ENCODE measurements around the gene FBLN1. TPM values are rescaled to one million over a fixed set of nuclear protein-coding genes. Genes with fewer than 3 reads are reported as not detected.
"Not testable (repeated sequence)": the region's sequence is repeated elsewhere in the genome, so short reads cannot be mapped to it uniquely, and the experiment has no call there.

Gene FBLN1
- total RNA-seq, 2 donors from 2014 or later = 226 to 305 TPM

DNA sequence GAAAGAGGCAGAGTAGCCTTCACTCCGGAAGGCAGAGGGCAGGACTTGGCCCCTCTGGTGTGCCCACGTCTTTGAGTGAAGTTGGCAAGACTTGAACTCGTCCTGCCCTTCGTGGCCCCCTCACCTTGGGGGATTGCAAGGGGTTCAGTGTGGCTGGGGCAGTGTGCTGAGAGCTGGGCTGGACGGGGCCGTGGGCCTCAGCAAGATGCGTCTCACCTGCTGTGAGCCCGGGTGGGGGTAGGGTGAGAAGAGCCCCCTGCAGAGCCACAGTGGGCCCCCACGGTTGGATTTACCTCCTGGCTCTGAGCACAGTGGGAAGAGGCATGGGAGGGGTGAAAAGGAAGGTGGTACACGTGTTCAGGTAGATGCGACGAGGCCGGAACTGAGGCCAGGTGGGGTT, 87.6 kb downstream of the FBLN1 start:
- no peak for DNase-seq
- no peak overlapping the region for H3K9ac ChIP-seq (ENCODE audit: extremely low read depth, low read length, poor library complexity, severe bottlenecking)
- no peak overlapping the region for H3K4me3 ChIP-seq (ENCODE audit: low read length)
- peaks cover under 1% of the 10 kb centered on the region for H3K9me3 ChIP-seq (ENCODE audit: control insufficient read depth, low read length)
- H3K27me3 ChIP-seq (ENCODE audit: control insufficient read depth, insufficient read depth, low read length, poor library complexity, severe bottlenecking) = no peaks in the 10 kb centered on the region
- H3K27me3 Mint-ChIP-seq (ENCODE audit: insufficient read depth) = no peaks in the 10 kb centered on the region
- H3K4me1 ChIP-seq (ENCODE audit: control insufficient read depth, insufficient read depth, low read length) = peaks cover 8% of the 10 kb centered on the region
- H3K27ac Mint-ChIP-seq = no peak overlapping the region
- 90 to 98% methylated on average over 9 to 13 of the region's 13 CpGs for WGBS, 2 experiments (ENCODE audit: insufficient coverage in 1 of 2, insufficient read length in 1 of 2)
- peaks cover 10% of the 10 kb centered on the region for H3K4me1 Mint-ChIP-seq
- no peak overlapping the region for H3K27ac ChIP-seq (ENCODE audit: low read depth, low read length)
- TF ChIP-seq, protein P1, sequence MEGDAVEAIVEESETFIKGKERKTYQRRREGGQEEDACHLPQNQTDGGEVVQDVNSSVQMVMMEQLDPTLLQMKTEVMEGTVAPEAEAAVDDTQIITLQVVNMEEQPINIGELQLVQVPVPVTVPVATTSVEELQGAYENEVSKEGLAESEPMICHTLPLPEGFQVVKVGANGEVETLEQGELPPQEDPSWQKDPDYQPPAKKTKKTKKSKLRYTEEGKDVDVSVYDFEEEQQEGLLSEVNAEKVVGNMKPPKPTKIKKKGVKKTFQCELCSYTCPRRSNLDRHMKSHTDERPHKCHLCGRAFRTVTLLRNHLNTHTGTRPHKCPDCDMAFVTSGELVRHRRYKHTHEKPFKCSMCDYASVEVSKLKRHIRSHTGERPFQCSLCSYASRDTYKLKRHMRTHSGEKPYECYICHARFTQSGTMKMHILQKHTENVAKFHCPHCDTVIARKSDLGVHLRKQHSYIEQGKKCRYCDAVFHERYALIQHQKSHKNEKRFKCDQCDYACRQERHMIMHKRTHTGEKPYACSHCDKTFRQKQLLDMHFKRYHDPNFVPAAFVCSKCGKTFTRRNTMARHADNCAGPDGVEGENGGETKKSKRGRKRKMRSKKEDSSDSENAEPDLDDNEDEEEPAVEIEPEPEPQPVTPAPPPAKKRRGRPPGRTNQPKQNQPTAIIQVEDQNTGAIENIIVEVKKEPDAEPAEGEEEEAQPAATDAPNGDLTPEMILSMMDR (conservative IDR thresholded peaks at IDR 0.05) = no peak
- H3K36me3 ChIP-seq (ENCODE audit: control insufficient read depth, insufficient read depth, low read length) = no peaks in the 10 kb centered on the region
- H3K9me3 Mint-ChIP-seq = no peaks in the 10 kb centered on the region
- no peak overlapping the region for H3K4me3 Mint-ChIP-seq
- peaks cover 8% of the 10 kb centered on the region for H3K36me3 Mint-ChIP-seq (ENCODE audit: low read depth)

DNA sequence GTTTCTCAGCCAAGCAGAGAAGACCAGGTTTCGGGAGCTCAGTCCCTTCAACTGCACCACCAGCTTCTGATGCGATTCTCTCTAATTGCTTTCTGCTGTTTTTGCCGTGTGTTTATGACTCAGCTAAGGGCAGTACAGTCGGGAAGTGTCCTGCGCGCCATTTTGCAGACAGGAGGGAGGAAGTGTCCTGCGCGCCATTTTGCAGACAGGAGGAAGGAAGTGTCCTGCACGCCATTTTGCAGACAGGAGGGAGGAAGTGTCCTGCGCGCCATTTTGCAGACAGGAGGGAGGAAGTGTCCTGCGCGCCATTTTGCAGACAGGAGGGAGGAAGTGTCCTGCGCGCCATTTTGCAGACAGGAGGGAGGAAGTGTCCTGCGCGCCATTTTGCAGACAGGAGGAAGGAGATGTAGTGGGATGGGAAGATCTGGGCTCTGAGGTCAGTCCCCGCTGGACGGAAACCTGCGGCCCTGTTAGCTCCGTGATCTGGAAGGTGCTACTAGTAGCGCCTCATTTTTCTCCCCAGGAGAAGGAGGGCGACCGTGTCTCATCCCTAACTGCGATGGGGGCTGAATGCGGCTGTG, 89.0 kb downstream of the FBLN1 start:
- Mint-ChIP-seq H3K4me1 (peaks cover 10% of the 10 kb centered on the region), H3K36me3 (ENCODE audit: low read depth) (peaks cover 11% of the 10 kb centered on the region)
- H3K9ac ChIP-seq (ENCODE audit: extremely low read depth, low read length, poor library complexity, severe bottlenecking); H3K36me3 ChIP-seq (ENCODE audit: control insufficient read depth, insufficient read depth, low read length); DNase-seq; H3K9me3 Mint-ChIP-seq; H3K4me3 Mint-ChIP-seq; H3K27me3 Mint-ChIP-seq (ENCODE audit: insufficient read depth); H3K27me3 ChIP-seq (ENCODE audit: control insufficient read depth, insufficient read depth, low read length, poor library complexity, severe bottlenecking); H3K4me1 ChIP-seq (ENCODE audit: control insufficient read depth, insufficient read depth, low read length); H3K9me3 ChIP-seq (ENCODE audit: control insufficient read depth, low read length); H3K27ac Mint-ChIP-seq; H3K27ac ChIP-seq (ENCODE audit: low read depth, low read length); H3K4me3 ChIP-seq (ENCODE audit: low read length): not testable (repeated sequence)
- 92 to 96% methylated on average over 13 to 26 of the region's 26 CpGs for WGBS, 2 experiments (ENCODE audit: insufficient coverage in 1 of 2, insufficient read length in 1 of 2)

DNA sequence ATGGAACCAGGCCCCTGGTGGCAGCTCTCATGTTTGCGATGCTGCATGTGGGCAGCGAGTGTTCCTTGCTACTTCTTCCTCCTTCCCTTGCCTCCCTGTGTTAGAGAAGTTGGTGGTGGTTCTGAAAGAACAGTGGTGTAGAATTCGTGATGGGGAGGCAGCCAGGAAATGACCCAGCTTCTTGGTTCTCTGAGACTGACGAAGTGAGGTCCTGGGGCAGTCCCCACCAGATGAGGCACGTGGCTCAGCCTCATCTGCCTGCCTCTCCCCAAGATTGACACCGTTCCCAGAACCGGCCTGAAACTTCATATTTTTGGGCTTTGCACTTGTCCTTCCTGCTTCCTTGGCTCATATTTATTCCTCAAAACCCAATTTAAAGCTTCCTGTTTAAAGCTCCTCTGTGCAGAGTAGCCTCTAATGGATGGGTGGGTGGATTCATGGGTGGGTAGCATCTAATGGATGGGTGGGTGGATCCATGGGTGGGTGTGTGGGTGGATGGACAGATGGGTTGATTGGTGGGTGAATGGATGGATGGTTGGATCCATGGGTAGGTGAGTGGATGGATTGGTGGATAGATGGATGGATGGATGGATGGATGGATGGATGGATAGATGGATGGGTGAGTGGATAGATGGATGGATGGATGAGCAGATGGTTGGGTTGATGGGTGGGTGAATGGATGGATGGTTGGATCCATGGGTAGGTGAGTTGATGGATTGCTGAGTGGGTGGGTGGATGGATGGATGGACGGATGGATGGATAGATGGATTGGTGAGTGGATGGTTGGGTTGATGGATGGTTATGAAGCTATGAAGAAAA, 91.6 kb downstream of the FBLN1 start:
- H3K9ac ChIP-seq (ENCODE audit: extremely low read depth, low read length, poor library complexity, severe bottlenecking) = no peak overlapping the region
- H3K4me3 Mint-ChIP-seq = no peak overlapping the region
- H3K27me3 Mint-ChIP-seq (ENCODE audit: insufficient read depth) = no peaks in the 10 kb centered on the region
- H3K4me1 ChIP-seq (ENCODE audit: control insufficient read depth, insufficient read depth, low read length) = peaks cover 11% of the 10 kb centered on the region
- no peak for DNase-seq
- H3K9me3 Mint-ChIP-seq = peaks cover 2% of the 10 kb centered on the region
- TF ChIP-seq, protein P1 (conservative IDR thresholded peaks at IDR 0.05) = no peak
- H3K36me3 Mint-ChIP-seq (ENCODE audit: low read depth) = peaks cover 11% of the 10 kb centered on the region
- no peaks in the 10 kb centered on the region for H3K36me3 ChIP-seq (ENCODE audit: control insufficient read depth, insufficient read depth, low read length)
- H3K27me3 ChIP-seq (ENCODE audit: control insufficient read depth, insufficient read depth, low read length, poor library complexity, severe bottlenecking) = no peaks in the 10 kb centered on the region
- H3K9me3 ChIP-seq (ENCODE audit: control insufficient read depth, low read length) = peaks cover 5% of the 10 kb centered on the region
- no peak overlapping the region for H3K27ac ChIP-seq (ENCODE audit: low read depth, low read length)
- peaks cover 13% of the 10 kb centered on the region for H3K4me1 Mint-ChIP-seq
- H3K27ac Mint-ChIP-seq = no peak overlapping the region
- WGBS, 2 experiments (ENCODE audit: insufficient coverage in 1 of 2, insufficient read length in 1 of 2) = 94 to 95% methylated on average over 5 to 8 of the region's 8 CpGs
- no peak overlapping the region for H3K4me3 ChIP-seq (ENCODE audit: low read length)

All from endodermal cell (in vitro differentiated cells).